Measurements from ENCODE around the gene CREB3L4. TPM values are rescaled to one million over a fixed set of nuclear protein-coding genes. Genes with fewer than 3 reads are reported as not detected.

CREB3L4 gene
- total RNA-seq, 4 donors from 2014 or later, result 1.8 to 16.1 (median 13.0) TPM

DNA sequence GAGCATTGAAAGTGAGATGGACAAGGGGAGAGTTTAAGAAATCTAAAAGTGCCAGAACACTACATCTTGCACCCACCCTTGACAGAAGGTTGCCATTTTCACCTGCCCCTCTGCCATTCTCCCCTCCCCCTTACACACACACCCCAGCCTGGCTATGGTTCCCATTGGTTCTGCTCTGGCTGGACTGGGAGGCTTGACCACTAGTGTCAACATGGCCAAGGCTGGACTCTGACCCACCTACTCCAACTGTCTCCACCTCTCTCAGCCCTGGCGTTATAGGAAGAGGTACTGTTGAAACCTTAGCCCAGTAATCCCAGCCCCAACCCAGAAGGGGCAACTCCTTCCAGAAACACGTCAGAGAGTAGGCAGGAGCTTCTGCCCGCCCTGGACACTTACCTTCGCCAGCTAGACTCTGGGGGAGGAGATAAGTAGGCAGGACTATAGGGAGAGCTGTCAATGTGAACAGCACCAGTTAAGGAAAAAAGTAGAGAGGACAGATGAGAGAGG is 13.8 kb upstream of the CREB3L4 start:
- intact Hi-C loops (cut with DNase I; ENCODE audit: low total_unique reads), result no loop called here
- Histone ChIP-seq H3K4me3 (no peak overlapping the region), H3K9me3 (no peaks in the 10 kb centered on the region), H3K27ac (no peak overlapping the region), H3K4me1 (peaks cover 6 to 12% of the 10 kb centered on the region in 2 donors), H3K27me3 (no peaks in the 10 kb centered on the region), H3K36me3 (no peaks in the 10 kb centered on the region)
- DNase-seq, result no peak
- TF ChIP-seq, protein P1, sequence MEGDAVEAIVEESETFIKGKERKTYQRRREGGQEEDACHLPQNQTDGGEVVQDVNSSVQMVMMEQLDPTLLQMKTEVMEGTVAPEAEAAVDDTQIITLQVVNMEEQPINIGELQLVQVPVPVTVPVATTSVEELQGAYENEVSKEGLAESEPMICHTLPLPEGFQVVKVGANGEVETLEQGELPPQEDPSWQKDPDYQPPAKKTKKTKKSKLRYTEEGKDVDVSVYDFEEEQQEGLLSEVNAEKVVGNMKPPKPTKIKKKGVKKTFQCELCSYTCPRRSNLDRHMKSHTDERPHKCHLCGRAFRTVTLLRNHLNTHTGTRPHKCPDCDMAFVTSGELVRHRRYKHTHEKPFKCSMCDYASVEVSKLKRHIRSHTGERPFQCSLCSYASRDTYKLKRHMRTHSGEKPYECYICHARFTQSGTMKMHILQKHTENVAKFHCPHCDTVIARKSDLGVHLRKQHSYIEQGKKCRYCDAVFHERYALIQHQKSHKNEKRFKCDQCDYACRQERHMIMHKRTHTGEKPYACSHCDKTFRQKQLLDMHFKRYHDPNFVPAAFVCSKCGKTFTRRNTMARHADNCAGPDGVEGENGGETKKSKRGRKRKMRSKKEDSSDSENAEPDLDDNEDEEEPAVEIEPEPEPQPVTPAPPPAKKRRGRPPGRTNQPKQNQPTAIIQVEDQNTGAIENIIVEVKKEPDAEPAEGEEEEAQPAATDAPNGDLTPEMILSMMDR (IDR thresholded peaks at IDR 0.05), result no peak
- TF ChIP-seq POLR2A (IDR thresholded peaks at IDR 0.05), result no peak

DNA sequence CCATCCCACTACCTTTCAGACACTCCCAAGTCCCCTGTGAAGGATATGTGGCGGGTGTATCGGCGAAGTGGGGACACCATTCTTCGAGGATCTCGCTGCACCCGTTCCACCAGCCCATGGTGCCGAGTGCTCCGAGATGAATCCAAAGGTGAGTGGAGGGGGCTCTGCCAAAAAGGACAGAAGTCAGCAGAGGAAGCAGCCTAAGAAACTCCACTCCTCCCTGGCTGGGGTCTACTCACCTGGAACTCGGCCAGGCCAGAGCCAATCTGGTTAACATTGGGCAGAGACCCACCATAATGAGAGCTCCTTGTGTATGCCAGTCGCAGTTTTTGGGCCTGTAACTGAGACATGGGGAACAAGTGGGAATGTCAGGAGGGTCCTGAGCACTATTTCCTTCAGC is 12.9 kb upstream of the CREB3L4 start:
- Histone ChIP-seq H3K36me3 (no peaks in the 10 kb centered on the region), H3K4me3 (no peak overlapping the region), H3K9me3 (no peaks in the 10 kb centered on the region), H3K4me1 (peaks cover 6 to 12% of the 10 kb centered on the region in 2 donors), H3K27me3 (no peaks in the 10 kb centered on the region), H3K27ac (no peak overlapping the region)
- DNase-seq, result no peak
- TF ChIP-seq, protein P1 (IDR thresholded peaks at IDR 0.05), result no peak
- no peak for TF ChIP-seq POLR2A (IDR thresholded peaks at IDR 0.05)
- intact Hi-C loops (cut with DNase I; ENCODE audit: low total_unique reads), result no loop called here

DNA sequence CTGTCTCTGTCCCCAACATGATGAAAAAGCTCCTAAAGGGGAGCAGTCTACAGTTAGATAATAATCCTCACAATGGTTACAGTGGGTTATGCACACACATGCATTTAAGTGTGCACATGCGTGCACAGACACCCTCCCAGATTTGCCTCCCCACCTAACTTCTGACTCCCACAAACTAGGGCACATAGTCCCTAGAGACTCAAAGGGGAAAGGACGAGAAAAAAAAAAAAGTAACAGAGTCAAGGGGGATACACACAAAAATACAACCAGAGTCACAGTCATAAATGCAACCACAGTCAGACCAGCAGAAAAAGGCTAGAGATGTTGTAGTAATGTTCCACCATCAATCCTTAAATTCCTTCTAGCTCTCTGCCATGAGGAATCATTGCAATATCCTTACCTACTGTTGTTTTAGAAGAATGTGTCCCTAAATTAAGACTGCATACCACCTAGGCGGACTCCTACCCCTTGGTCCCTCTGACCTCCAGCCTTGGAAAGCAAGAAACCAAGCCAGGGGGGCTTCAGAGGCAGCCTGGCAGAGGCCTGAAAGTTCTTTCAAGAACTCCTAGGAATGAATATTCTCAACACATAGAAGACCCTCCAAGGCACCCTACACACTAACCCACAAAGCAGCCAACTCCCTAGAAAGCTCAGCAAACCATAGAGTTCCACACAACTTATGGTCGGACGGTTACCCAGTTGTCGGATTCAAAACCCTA is 10.5 kb upstream of the CREB3L4 start:
- H3K4me1 ChIP-seq, result peaks cover 6 to 20% of the 10 kb centered on the region in 2 donors
- H3K4me3 ChIP-seq, result peak overlapping the region; percentile 86 to 94
- H3K36me3 ChIP-seq, result no peaks in the 10 kb centered on the region
- TF ChIP-seq, protein P1 (IDR thresholded peaks at IDR 0.05), result no peak
- no peak for TF ChIP-seq POLR2A (IDR thresholded peaks at IDR 0.05)
- intact Hi-C loops (cut with DNase I; ENCODE audit: low total_unique reads), result no loop called here
- no peak for DNase-seq
- H3K9me3 ChIP-seq, result no peaks in the 10 kb centered on the region
- H3K27me3 ChIP-seq, result no peaks in the 10 kb centered on the region
- H3K27ac ChIP-seq, result peak overlapping the region; percentile 85 to 86

DNA sequence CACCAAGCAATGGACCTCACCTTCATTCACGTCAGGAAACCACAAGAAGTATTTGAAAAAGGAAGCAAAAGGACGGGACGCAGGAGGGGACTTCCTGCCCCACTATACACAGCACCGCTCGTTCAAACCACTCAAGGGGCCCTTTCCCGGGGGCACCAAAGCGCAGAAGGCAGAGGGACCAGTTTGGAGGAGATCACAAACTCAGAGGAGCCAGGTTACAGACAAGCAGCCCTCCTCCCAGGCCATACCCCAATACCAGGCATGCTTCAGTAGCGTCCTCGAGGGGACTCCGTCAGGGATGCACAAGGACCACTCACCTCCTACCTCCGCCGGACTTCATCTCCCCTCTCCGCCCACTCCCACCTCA is 10.0 kb upstream of the CREB3L4 start:
- Histone ChIP-seq H3K9me3 (no peaks in the 10 kb centered on the region), H3K4me1 (peaks cover 6 to 26% of the 10 kb centered on the region in 2 donors), H3K36me3 (no peaks in the 10 kb centered on the region), H3K4me3 (peak overlapping the region; percentile 86 to 94), H3K27me3 (no peaks in the 10 kb centered on the region), H3K27ac (peak overlapping the region; percentile 85 to 86)
- intact Hi-C loops (cut with DNase I; ENCODE audit: low total_unique reads), result no loop called here
- TF ChIP-seq POLR2A (IDR thresholded peaks at IDR 0.05), result no peak
- TF ChIP-seq, protein P1 (IDR thresholded peaks at IDR 0.05), result no peak
- no peak for DNase-seq

DNA sequence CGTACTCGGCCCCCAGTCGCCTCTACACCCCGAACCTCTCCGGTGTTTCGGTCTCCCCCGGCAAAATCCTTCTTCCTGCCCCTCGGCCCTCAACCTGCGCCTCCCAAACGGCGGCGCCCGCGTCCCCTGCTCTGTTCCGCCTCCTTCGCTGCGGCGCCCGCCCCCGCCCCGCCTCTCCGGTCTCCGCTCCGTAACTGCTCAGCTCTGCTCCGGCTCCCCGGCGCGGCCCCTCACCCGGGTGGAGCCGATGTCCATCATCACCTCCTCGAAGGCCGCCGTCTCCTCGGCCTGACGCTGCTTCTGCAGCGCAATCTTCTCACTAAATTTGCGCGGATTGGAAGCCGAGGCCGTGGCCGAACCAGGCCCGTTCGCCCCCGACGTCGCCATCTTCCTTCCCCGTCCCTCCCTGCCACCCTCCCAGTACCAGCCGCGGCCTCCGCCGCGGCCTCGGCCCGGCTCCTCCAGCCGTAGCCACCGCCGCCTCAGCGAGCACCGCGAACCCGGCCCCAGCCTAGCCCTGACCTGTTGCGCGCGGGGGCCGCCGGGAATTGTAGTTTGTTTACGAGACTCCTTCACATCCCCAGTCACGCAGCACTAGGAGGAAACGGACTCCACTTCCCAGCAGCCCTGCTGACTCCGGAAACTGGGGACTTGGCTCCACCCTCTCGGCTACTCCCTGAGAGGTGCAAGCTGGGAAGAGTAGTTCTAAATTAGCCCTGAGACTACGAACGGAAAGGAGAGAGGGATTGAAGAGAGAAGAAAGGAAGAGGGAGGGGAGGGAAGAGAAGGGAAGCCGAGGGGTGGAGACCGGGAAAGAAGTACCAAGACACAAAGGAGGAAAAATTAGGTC is 9.4 kb upstream of the CREB3L4 start, which contains the start of gene CRTC2:
Gene CRTC2 (minus strand): TSS at position 502 of the 850 bp plus-strand sequence. CDS start 115 bp downstream, at position 387.
- no peaks in the 10 kb centered on the region for H3K9me3 ChIP-seq
- intact Hi-C loops (cut with DNase I; ENCODE audit: low total_unique reads), result no loop called here

More for the DNA sequence above, 9.4 kb upstream of the CREB3L4 start, which contains the start of gene CRTC2:
- peak; percentile 98 to 99 for DNase-seq
- H3K27me3 ChIP-seq, result no peaks in the 10 kb centered on the region
- H3K36me3 ChIP-seq, result no peaks in the 10 kb centered on the region
- H3K4me1 ChIP-seq, result peaks cover 6 to 27% of the 10 kb centered on the region in 2 donors
- H3K4me3 ChIP-seq, result peak within 1 kb of the TSS; percentile 86 to 94
- H3K27ac ChIP-seq, result peak within 1 kb of the TSS; percentile 85 to 86
- TF ChIP-seq, protein P1 (IDR thresholded peaks at IDR 0.05), result no peak
- TF ChIP-seq POLR2A (IDR thresholded peaks at IDR 0.05), result peak; percentile 58 to 74
